Progenitor cell of endocrine pancreas (in vitro differentiated cells): ENCODE data around the gene SRD5A2. TPM values are rescaled to one million over a fixed set of nuclear protein-coding genes. Genes with fewer than 3 reads are reported as not detected.

Experiments used
- DNase-seq: peaks from one replicate; pipeline ENCODE4 v3.0.0; 2021; ENCODE audit warnings: low spot score; ENCODE audit not compliant: unreplicated experiment
- H3K27ac Mint-ChIP-seq: 2 replicates; pipeline ENCODE4 v1.8.0; 2021; ENCODE audit warnings: mild to moderate bottlenecking, moderate library complexity, mixed read lengths
- H3K27me3 Mint-ChIP-seq: 2 replicates; pipeline ENCODE4 v1.8.0; 2021; ENCODE audit warnings: mixed read lengths
- H3K36me3 Mint-ChIP-seq: 2 replicates; pipeline ENCODE4 v1.8.0; 2022; ENCODE audit warnings: mixed read lengths; ENCODE audit not compliant: insufficient read depth
- H3K4me1 Mint-ChIP-seq: 2 replicates; pipeline ENCODE4 v1.8.0; 2021; ENCODE audit warnings: low read depth, mixed read lengths
- H3K4me3 Mint-ChIP-seq: 2 replicates; pipeline ENCODE4 v1.8.0; 2021; ENCODE audit warnings: low read depth, mild to moderate bottlenecking, moderate library complexity, mixed read lengths
- H3K9me3 Mint-ChIP-seq: 2 replicates; pipeline ENCODE4 v1.8.0; 2021; ENCODE audit warnings: low read depth, mixed read lengths
- long read RNA-seq: library from polyadenylated mRNA; unstranded; transcript quantifications from one replicate; pipeline ENCODE4 v2.0.0, GENCODE V29; 2020
- total RNA-seq: library from RNA; stranded (reverse); gene quantifications from 2 replicates; pipeline ENCODE4 v1.2.1, GENCODE V29; 2021
- TF ChIP-seq, protein P1 (sequence below): fragments of 200-600 bp; sonication (generic); IDR thresholded peaks from one replicate; pipeline ENCODE4 v1.5.0; 2021; ENCODE audit warnings: antibody characterized with exemption, mild to moderate bottlenecking; ENCODE audit not compliant: unreplicated experiment

SRD5A2 gene, protein sequence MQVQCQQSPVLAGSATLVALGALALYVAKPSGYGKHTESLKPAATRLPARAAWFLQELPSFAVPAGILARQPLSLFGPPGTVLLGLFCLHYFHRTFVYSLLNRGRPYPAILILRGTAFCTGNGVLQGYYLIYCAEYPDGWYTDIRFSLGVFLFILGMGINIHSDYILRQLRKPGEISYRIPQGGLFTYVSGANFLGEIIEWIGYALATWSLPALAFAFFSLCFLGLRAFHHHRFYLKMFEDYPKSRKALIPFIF
- 0.07 TPM in 1 of 2 replicates, not detected in the other for total RNA-seq
- long read RNA-seq, result 0 reads

DNA sequence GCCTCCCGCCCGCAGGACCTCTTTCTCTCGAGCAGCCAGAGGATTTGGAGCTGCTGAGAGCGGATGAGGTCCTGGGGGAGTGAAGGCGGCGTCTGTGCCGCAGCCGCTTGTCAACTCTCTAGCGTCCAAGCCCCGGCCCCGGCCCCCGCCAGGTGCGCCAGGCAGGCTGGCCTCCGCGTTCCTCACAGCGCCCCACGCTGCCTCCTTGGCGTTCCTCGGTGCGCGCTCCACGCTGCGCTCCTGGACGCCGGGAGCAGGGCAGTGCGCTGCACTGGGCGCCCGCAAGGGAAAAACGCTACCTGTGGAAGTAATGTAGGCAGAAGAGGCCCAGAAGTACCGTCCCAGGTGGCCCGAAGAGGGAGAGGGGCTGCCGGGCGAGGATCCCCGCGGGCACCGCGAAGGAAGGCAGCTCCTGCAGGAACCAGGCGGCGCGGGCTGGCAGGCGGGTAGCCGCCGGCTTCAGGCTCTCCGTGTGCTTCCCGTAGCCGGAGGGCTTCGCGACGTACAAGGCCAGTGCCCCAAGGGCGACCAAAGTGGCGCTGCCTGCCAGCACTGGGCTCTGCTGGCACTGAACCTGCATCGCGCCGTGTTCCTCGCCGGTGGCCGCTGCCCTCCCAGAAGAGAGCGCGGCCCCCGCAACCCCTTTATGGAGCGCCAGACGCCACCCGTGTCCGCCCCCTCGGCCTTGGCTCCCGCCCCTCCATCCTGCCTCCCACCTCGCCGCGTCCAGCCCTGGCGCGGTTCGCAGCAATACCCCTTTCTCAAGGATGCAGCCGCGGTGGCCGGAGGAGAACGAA lies at the start of gene SRD5A2:
Gene SRD5A2 (minus strand): TSS at position 618 of the 797 bp plus-strand sequence. CDS start 38 bp downstream, at position 580.
- no peaks in the 10 kb centered on the region for H3K9me3 Mint-ChIP-seq
- H3K4me1 Mint-ChIP-seq, result peaks cover 3% of the 10 kb centered on the region
- TF ChIP-seq, protein P1, sequence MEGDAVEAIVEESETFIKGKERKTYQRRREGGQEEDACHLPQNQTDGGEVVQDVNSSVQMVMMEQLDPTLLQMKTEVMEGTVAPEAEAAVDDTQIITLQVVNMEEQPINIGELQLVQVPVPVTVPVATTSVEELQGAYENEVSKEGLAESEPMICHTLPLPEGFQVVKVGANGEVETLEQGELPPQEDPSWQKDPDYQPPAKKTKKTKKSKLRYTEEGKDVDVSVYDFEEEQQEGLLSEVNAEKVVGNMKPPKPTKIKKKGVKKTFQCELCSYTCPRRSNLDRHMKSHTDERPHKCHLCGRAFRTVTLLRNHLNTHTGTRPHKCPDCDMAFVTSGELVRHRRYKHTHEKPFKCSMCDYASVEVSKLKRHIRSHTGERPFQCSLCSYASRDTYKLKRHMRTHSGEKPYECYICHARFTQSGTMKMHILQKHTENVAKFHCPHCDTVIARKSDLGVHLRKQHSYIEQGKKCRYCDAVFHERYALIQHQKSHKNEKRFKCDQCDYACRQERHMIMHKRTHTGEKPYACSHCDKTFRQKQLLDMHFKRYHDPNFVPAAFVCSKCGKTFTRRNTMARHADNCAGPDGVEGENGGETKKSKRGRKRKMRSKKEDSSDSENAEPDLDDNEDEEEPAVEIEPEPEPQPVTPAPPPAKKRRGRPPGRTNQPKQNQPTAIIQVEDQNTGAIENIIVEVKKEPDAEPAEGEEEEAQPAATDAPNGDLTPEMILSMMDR, result no peak
- DNase-seq, result peak; percentile 28
- no peaks in the 10 kb centered on the region for H3K36me3 Mint-ChIP-seq
- no peak within 1 kb of the TSS for H3K27ac Mint-ChIP-seq
- peak within 1 kb of the TSS; percentile 65 for H3K4me3 Mint-ChIP-seq
- H3K27me3 Mint-ChIP-seq, result peaks cover 68% of the 10 kb centered on the region

DNA sequence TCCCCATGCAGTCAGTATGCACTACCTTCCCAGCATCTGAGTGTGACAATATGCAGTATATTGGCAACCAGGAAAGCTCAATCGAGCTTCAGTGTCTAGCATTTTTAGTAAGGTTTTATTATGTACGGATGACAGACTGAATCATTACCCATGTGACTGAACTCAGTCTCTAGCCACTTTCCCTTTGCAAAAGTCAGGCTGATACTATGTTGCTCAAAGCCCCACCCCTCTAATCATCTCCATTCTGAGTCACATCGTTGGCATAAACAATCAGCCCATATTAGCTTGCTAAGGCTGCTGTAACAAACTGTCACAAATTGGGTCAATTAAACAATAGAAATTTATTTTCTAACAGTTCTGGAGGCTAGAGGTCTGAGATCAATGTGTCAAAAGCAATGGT lies 25.8 kb upstream of the SRD5A2 start:
- DNase-seq, result no peak
- no peaks in the 10 kb centered on the region for H3K4me1 Mint-ChIP-seq
- H3K9me3 Mint-ChIP-seq, result peaks cover 44% of the 10 kb centered on the region
- H3K4me3 Mint-ChIP-seq, result no peak overlapping the region
- no peaks in the 10 kb centered on the region for H3K36me3 Mint-ChIP-seq
- no peak overlapping the region for H3K27ac Mint-ChIP-seq
- TF ChIP-seq, protein P1, result no peak
- H3K27me3 Mint-ChIP-seq, result no peaks in the 10 kb centered on the region

DNA sequence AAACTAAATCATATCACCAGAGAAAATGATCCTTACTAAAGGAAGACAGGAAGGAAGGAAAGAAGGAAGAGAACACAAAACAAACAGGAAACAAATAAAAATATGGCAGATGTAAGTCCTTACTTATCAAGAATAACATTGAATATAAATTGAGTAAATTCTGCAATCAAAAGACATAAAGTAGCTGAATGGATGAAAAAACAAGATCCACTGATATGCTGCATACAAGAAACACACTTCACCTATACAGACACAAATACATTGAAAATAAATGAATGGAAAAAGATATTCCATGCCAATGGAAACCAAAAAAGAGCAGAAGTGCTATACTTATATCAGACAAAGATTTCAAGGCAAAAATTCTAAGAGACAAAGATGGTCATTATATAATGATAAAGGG lies 18.0 kb upstream of the SRD5A2 start:
- TF ChIP-seq, protein P1, result no peak
- Mint-ChIP-seq H3K36me3 (no peaks in the 10 kb centered on the region), H3K4me3 (no peak overlapping the region), H3K27ac (no peak overlapping the region), H3K4me1 (no peaks in the 10 kb centered on the region), H3K9me3 (peaks cover 68% of the 10 kb centered on the region), H3K27me3 (no peaks in the 10 kb centered on the region)
- DNase-seq, result no peak

DNA sequence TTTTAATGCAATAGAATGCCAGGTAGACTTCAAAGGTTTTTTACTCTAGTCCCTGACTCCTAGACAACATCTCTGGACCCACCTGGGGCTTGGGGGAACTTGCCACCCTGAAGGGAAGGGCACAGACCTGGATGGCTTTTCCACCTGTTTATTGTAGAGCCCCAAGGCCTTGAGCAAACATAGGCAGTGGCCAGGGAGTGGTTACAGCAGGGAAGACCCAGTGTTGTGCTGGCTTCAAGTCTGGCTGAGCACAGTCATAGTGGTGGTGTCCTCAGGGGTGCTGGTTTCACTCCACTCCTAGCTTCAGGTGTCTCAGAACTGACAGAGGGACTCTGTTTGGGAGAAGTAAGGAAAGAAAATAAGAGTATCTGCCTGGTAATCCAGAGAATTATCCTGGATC lies 5.5 kb upstream of the SRD5A2 start:
- no peak for DNase-seq
- H3K4me3 Mint-ChIP-seq, result no peak overlapping the region
- H3K9me3 Mint-ChIP-seq, result peaks cover 5% of the 10 kb centered on the region
- no peak overlapping the region for H3K27ac Mint-ChIP-seq
- TF ChIP-seq, protein P1, result no peak
- no peaks in the 10 kb centered on the region for H3K4me1 Mint-ChIP-seq
- H3K36me3 Mint-ChIP-seq, result no peaks in the 10 kb centered on the region
- H3K27me3 Mint-ChIP-seq, result peaks cover 39% of the 10 kb centered on the region

DNA sequence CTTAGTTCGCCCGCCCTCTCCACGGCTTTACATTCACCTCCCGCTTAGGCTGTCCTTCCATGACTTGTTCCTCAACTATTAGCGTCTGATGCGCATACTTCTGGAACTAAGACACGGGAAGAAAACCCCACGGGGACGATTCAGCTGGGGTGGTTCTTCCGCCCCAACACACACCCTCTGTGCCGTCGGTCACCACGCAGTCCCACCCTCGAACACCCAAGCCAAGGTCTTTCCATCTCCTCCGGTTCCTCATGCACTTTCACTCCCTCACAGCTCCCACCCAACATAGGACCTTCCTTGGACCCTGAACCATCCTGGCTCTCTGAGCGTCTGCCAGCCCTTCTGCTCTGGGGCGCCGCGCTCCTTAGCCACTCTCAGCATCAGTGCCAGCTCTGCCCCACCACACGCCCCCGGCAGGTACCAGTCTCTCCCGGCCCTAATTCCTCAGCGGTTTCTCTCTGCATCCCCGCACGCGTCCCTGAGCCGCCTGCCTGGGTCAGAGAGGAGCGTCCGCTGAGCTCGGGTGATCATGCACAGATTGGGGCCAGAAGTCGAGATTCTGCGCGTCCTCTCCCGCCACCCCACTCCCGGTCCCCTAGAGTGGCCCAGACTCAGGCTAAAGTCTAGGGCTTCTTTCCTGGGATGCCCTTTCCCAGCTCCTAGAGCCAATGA lies 522 bp upstream of the SRD5A2 start:
- no peaks in the 10 kb centered on the region for H3K36me3 Mint-ChIP-seq

More for the DNA sequence above, 522 bp upstream of the SRD5A2 start:
- TF ChIP-seq, protein P1, result no peak
- peak overlapping the region; percentile 8 for H3K4me3 Mint-ChIP-seq
- no peak overlapping the region for H3K27ac Mint-ChIP-seq
- H3K27me3 Mint-ChIP-seq, result peaks cover 68% of the 10 kb centered on the region
- no peak for DNase-seq
- no peaks in the 10 kb centered on the region for H3K9me3 Mint-ChIP-seq
- H3K4me1 Mint-ChIP-seq, result peaks cover 3% of the 10 kb centered on the region
